WTC11 (cell line): Measurements from ENCODE around the gene BMPER.

Source experiments
- CTCF ChIP-seq: fragments of 200-600 bp; IDR thresholded peaks from 2 replicates; pipeline ENCODE4 v1.8.0; 2022; ENCODE audit warnings: antibody characterized with exemption
- ETV6 ChIP-seq: sonication (generic); formaldehyde crosslinking; IDR thresholded peaks from 2 replicates; pipeline ENCODE4 v1.8.1; 2022; ENCODE audit warnings: mild to moderate bottlenecking, missing genetic modification reagents
- GTF2I ChIP-seq: fragments of 250-450 bp; sonication (Bioruptor Pico); conservative IDR thresholded peaks from 2 replicates; pipeline ENCODE4 v1.4.0; 2021; ENCODE audit warnings: mild to moderate bottlenecking
- MYBL2 ChIP-seq: sonication (generic); formaldehyde crosslinking; IDR thresholded peaks from 2 replicates; pipeline ENCODE4 v1.8.1; 2023; ENCODE audit warnings: mild to moderate bottlenecking, moderate library complexity, missing genetic modification reagents
- NFE2L1 ChIP-seq: sonication (generic); formaldehyde crosslinking; IDR thresholded peaks from 2 replicates; pipeline ENCODE4 v1.8.1; 2023; ENCODE audit warnings: missing genetic modification reagents
- SMAD3 ChIP-seq: sonication (generic); formaldehyde crosslinking; IDR thresholded peaks from 2 replicates; pipeline ENCODE4 v1.8.0; 2022; ENCODE audit warnings: missing genetic modification reagents, mild to moderate bottlenecking, borderline replicate concordance
- TCF7 ChIP-seq: sonication (generic); formaldehyde crosslinking; IDR thresholded peaks from 2 replicates; pipeline ENCODE4 v1.8.0; 2022; ENCODE audit warnings: mild to moderate bottlenecking, low read depth, missing genetic modification reagents, moderate library complexity
- USF2 ChIP-seq: sonication (generic); formaldehyde crosslinking; IDR thresholded peaks from 2 replicates; pipeline ENCODE4 v1.8.1; 2023; ENCODE audit warnings: mild to moderate bottlenecking, missing genetic modification reagents, moderate library complexity
- ZNF138 ChIP-seq: sonication (generic); formaldehyde crosslinking; conservative IDR thresholded peaks from 2 replicates; pipeline ENCODE4 v1.8.1; 2022; ENCODE audit warnings: mild to moderate bottlenecking, moderate library complexity, missing genetic modification reagents

GRCh38 chr7:34163956-34164355, 258.6 kb downstream of the BMPER start:
- no peak for TF ChIP-seq TCF7 (CRISPR knock-in tag)
- TF ChIP-seq MYBL2 (CRISPR knock-in tag), result no peak
- TF ChIP-seq USF2 (CRISPR knock-in tag), result no peak
- TF ChIP-seq NFE2L1, result no peak
- no peak for TF ChIP-seq ZNF138
- TF ChIP-seq GTF2I (CRISPR knock-in tag), result no peak
- TF ChIP-seq CTCF, result no peak
- TF ChIP-seq SMAD3, result no peak
- TF ChIP-seq ETV6 (CRISPR knock-in tag), result no peak
